ENCODE measurements around the gene TRIM17.
"Not testable (repeated sequence)": the region's sequence is repeated elsewhere in the genome, so short reads cannot be mapped to it uniquely, and the experiment has no call there.

The TRIM17 gene

DNA sequence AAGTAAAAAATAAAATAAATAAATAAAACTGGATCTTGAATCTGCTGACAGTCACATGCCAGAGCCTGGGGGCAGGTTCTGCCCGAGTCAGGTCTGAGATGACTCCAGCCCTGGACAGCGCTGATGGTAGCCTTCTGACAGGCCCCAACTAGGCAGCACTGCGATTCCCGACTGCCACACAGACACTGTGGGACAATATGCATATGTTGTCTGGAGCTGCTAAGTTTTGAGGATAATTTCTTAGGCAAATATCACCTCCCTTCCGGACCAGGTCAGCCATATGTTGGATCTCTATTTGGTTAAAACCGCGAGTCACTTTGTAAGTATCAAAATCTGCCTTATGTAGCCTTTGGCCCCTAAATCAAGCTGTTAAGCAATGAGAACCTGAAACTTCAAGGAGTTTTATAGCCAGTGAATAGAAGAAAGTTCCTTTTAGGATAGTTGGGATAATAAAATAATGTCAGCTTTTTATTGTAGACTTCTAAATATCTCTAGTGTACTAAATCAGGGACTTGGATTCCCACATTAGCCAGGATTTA lies 20.8 kb upstream of the TRIM17 start:
- Histone ChIP-seq H3K27ac (no peak overlapping the region), H3K36me3 (replicated peaks) (no peaks in the 10 kb centered on the region), H3K27me3 (replicated peaks) (peaks cover 2% of the 10 kb centered on the region), H3K4me3 (ENCODE audit: low read depth, low read length) (no peak overlapping the region)
- in situ Hi-C loops (cut with HindIII; ENCODE audit: low pct_ligation_motif_present, low sequenced_read_pairs) = no loop called here
- TF ChIP-seq, protein P1, sequence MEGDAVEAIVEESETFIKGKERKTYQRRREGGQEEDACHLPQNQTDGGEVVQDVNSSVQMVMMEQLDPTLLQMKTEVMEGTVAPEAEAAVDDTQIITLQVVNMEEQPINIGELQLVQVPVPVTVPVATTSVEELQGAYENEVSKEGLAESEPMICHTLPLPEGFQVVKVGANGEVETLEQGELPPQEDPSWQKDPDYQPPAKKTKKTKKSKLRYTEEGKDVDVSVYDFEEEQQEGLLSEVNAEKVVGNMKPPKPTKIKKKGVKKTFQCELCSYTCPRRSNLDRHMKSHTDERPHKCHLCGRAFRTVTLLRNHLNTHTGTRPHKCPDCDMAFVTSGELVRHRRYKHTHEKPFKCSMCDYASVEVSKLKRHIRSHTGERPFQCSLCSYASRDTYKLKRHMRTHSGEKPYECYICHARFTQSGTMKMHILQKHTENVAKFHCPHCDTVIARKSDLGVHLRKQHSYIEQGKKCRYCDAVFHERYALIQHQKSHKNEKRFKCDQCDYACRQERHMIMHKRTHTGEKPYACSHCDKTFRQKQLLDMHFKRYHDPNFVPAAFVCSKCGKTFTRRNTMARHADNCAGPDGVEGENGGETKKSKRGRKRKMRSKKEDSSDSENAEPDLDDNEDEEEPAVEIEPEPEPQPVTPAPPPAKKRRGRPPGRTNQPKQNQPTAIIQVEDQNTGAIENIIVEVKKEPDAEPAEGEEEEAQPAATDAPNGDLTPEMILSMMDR (IDR thresholded peaks at IDR 0.05; ENCODE audit: low read depth, low read length, missing control alignments) = no peak
- no peak for DNase-seq

GRCh38 chr1:228434689-228435088 lies 18.0 kb upstream of the TRIM17 start:
- DNase-seq = no peak
- in situ Hi-C loops (cut with HindIII; ENCODE audit: low pct_ligation_motif_present, low sequenced_read_pairs) = no loop called here

DNA sequence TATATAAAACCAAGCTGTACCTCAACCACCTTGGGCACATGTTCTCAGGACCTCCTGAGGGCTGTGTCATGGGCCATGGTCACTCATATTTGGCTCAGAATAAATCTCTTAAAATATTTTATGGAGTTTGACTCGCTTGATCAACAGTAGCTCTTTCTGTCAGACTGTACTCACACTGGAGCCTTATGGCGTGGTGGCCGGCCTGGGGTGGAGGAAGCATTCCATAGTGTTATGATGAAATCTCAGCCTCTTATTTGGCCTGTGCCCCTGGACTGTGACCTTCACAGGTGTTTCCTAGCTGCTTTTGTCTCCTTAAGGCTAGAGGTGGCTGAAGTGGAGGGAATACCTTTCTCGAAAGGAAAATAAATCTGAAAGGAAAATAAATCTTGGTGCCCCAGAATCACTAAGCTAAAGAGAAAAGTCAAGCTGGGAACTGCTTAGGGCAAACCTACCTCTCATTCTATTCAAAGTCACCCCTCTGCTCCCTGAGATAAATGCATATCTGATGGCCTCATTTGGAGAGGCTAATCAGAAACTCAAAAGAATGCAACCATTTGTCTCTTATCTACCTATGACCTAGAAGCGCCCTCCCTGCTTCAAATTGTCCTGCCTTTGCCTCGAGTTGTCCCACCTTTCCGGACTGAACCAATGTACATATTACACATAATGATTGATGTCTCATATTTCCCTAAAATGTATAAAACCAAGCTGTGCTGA lies 16.8 kb upstream of the TRIM17 start:
- H3K27ac ChIP-seq; in situ Hi-C loops (cut with HindIII; ENCODE audit: low pct_ligation_motif_present, low sequenced_read_pairs); H3K36me3 ChIP-seq (replicated peaks); H3K27me3 ChIP-seq (replicated peaks); DNase-seq; H3K4me3 ChIP-seq (ENCODE audit: low read depth, low read length): not testable (repeated sequence)

More at GRCh38 chr1:228434689-228435088, 18.0 kb upstream of the TRIM17 start:
- H3K27ac ChIP-seq = no peak overlapping the region
- no peaks in the 10 kb centered on the region for H3K36me3 ChIP-seq (replicated peaks)
- no peak overlapping the region for H3K4me3 ChIP-seq (ENCODE audit: low read depth, low read length)
- H3K27me3 ChIP-seq (replicated peaks) = peaks cover 2% of the 10 kb centered on the region
- TF ChIP-seq, protein P1 (IDR thresholded peaks at IDR 0.05; ENCODE audit: low read depth, low read length, missing control alignments) = no peak

GRCh38 chr1:228430243-228430642 lies 13.6 kb upstream of the TRIM17 start:
- Histone ChIP-seq H3K36me3 (replicated peaks) (no peaks in the 10 kb centered on the region), H3K27ac (no peak overlapping the region), H3K4me3 (ENCODE audit: low read depth, low read length) (no peak overlapping the region), H3K27me3 (replicated peaks) (peaks cover 4% of the 10 kb centered on the region)
- in situ Hi-C loops (cut with HindIII; ENCODE audit: low pct_ligation_motif_present, low sequenced_read_pairs) = no loop called here
- TF ChIP-seq, protein P1 (IDR thresholded peaks at IDR 0.05; ENCODE audit: low read depth, low read length, missing control alignments) = no peak
- no peak for DNase-seq

GRCh38 chr1:228429698-228430097 lies 13.0 kb upstream of the TRIM17 start:
- DNase-seq = no peak
- Histone ChIP-seq H3K4me3 (ENCODE audit: low read depth, low read length) (no peak overlapping the region), H3K27me3 (replicated peaks) (peaks cover 4% of the 10 kb centered on the region), H3K36me3 (replicated peaks) (no peaks in the 10 kb centered on the region), H3K27ac (no peak overlapping the region)
- in situ Hi-C loops (cut with HindIII; ENCODE audit: low pct_ligation_motif_present, low sequenced_read_pairs) = no loop called here
- TF ChIP-seq, protein P1 (IDR thresholded peaks at IDR 0.05; ENCODE audit: low read depth, low read length, missing control alignments) = no peak

DNA sequence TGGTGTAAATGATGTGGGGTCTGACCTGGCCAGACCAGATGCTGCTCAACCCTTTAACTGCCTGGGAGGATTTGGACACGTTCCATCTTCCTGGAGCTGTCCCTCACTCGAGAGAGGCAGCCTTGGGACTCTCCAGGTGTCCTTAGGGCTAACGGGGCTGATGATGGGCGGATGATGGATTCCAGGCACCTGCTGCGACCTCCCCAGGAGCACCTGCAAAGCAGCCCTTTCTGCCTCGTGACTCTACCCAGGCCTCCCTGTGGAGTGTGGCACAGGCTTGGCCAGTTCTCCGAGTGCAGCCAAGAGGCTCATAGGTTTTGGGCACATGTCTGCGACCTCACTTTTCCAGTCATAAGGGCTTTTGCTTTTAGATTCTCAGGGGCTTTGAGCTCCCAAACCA lies 12.3 kb upstream of the TRIM17 start:
- DNase-seq = no peak
- H3K27ac ChIP-seq = no peak overlapping the region
- TF ChIP-seq, protein P1 (IDR thresholded peaks at IDR 0.05; ENCODE audit: low read depth, low read length, missing control alignments) = no peak
- H3K4me3 ChIP-seq (ENCODE audit: low read depth, low read length) = no peak overlapping the region
- H3K36me3 ChIP-seq (replicated peaks) = no peaks in the 10 kb centered on the region
- in situ Hi-C loops (cut with HindIII; ENCODE audit: low pct_ligation_motif_present, low sequenced_read_pairs) = no loop called here
- peaks cover 4% of the 10 kb centered on the region for H3K27me3 ChIP-seq (replicated peaks)
